ENCODE data around the gene EXOSC1. TPM values are rescaled to one million over a fixed set of nuclear protein-coding genes. Genes with fewer than 3 reads are reported as not detected.

Gene EXOSC1
- total RNA-seq, 2 experiments from 2014 or later, result 43.3 to 49.2 TPM

- ChIA-PET CTCF (no interaction called here), POLR2A (no interaction called here)
- TF ChIP-seq, protein P1, sequence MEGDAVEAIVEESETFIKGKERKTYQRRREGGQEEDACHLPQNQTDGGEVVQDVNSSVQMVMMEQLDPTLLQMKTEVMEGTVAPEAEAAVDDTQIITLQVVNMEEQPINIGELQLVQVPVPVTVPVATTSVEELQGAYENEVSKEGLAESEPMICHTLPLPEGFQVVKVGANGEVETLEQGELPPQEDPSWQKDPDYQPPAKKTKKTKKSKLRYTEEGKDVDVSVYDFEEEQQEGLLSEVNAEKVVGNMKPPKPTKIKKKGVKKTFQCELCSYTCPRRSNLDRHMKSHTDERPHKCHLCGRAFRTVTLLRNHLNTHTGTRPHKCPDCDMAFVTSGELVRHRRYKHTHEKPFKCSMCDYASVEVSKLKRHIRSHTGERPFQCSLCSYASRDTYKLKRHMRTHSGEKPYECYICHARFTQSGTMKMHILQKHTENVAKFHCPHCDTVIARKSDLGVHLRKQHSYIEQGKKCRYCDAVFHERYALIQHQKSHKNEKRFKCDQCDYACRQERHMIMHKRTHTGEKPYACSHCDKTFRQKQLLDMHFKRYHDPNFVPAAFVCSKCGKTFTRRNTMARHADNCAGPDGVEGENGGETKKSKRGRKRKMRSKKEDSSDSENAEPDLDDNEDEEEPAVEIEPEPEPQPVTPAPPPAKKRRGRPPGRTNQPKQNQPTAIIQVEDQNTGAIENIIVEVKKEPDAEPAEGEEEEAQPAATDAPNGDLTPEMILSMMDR (IDR thresholded peaks at IDR 0.05), result no peak
- no peak overlapping the region for H3K4me3 Mint-ChIP-seq
- no peaks in the 10 kb centered on the region for H3K27me3 Mint-ChIP-seq
- DNase-seq (no peak), ATAC-seq (no peak)
- intact Hi-C loops (cut with micrococcal nuclease), result no loop called here
- no peak overlapping the region for H3K27ac Mint-ChIP-seq
- H3K36me3 Mint-ChIP-seq (ENCODE audit: low read depth), result peaks cover 38% of the 10 kb centered on the region
- H3K4me1 Mint-ChIP-seq (ENCODE audit: low read depth), result peaks cover 4% of the 10 kb centered on the region
- no peaks in the 10 kb centered on the region for H3K9me3 Mint-ChIP-seq
These were observed 52.7 kb downstream of the EXOSC1 start for GRCh38 chr10:97393034-97393573.

DNA sequence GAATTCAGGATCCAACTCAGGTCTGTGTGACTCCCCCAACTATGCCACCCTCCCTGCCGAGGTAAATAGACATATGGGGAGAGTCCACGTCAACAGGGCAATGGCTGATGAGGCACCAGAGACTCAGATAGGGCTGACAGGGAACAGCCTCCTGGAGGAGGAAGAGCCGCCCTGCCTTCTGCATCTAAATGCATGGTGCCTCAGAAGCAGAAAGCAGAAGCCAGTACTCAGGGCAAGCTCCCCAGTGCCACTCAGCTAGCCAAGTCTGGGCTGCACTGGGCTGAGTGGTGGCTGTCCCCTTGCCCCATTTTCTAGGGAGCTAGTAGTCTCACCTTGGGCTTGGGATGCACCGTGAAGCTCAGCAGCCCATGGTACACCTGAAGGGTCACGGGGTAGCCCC is 55.7 kb downstream of the EXOSC1 start:
- ChIA-PET POLR2A (no interaction called here), CTCF (no interaction called here)
- Mint-ChIP-seq H3K4me1 (ENCODE audit: low read depth) (peaks cover 4% of the 10 kb centered on the region), H3K36me3 (ENCODE audit: low read depth) (peaks cover 33% of the 10 kb centered on the region), H3K27me3 (no peaks in the 10 kb centered on the region), H3K27ac (no peak overlapping the region), H3K9me3 (no peaks in the 10 kb centered on the region), H3K4me3 (no peak overlapping the region)
- TF ChIP-seq, protein P1 (IDR thresholded peaks at IDR 0.05), result no peak
- DNase-seq, result no peak
- ATAC-seq, result no peak
- intact Hi-C loops (cut with micrococcal nuclease), result no loop called here

DNA sequence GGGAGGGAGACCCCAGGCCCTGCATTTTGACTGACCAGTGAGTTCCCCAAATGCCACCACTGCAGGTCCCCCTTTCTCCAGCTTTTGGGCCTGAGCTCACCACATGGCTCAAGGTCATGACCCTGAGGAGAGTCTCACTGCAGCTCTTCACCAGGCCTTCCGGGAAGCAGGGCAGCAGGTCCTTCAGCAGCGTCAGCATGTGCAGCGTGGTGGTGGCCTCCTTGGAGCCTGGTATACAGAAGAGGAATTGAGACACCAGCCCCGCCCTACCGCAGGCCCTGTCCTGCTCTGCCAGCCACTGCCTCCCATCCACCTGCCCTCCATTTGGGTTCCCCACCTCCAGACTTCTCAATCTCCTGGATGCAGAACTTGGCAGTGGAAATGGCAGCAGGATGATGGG is 57.7 kb downstream of the EXOSC1 start:
- Mint-ChIP-seq H3K27ac (no peak overlapping the region), H3K4me1 (ENCODE audit: low read depth) (peaks cover 2% of the 10 kb centered on the region), H3K4me3 (no peak overlapping the region), H3K36me3 (ENCODE audit: low read depth) (peaks cover 26% of the 10 kb centered on the region), H3K27me3 (no peaks in the 10 kb centered on the region), H3K9me3 (no peaks in the 10 kb centered on the region)
- DNase-seq, result no peak
- ChIA-PET CTCF (interaction anchor here (1.1 kb wide), 1 partner anchor 94 kb away, joined by 3 read pairs; no protein-coding TSS in a partner anchor), POLR2A (interaction anchor here (1.8 kb wide), 1 partner anchor 12 kb away, joined by 7 read pairs; no protein-coding TSS in a partner anchor)
- ATAC-seq, result no peak
- intact Hi-C loops (cut with micrococcal nuclease), result no loop called here
- TF ChIP-seq, protein P1 (IDR thresholded peaks at IDR 0.05), result no peak

Other genes starting within 250 kb of the EXOSC1 start
- 10 to 100 TPM; 42.3 to 53.2 TPM for gene ARHGAP19, start 153.4 kb downstream of the EXOSC1 start, total RNA-seq
- 1 to 10 TPM; 3.0 to 3.2 TPM for gene FRAT1, start 126.7 kb downstream of the EXOSC1 start, total RNA-seq
- 1 to 10 TPM; 5.6 to 6.4 TPM for gene FRAT2, start 111.3 kb downstream of the EXOSC1 start, total RNA-seq
- gene RRP12, start 44.7 kb downstream of the EXOSC1 start, total RNA-seq, result 10 to 100 TPM; 50.3 to 51.0 TPM
- 1,000 to 10,000 TPM; 1,193 to 1,205 TPM for gene PGAM1, start 19.8 kb downstream of the EXOSC1 start, total RNA-seq
- gene ZDHHC16, start 169 bp upstream of the EXOSC1 start, total RNA-seq, result 10 to 100 TPM; 23.8 to 25.2 TPM
- 100 to 1,000 TPM; 107 to 108 TPM for gene MMS19, start 52.4 kb upstream of the EXOSC1 start, total RNA-seq
- gene UBTD1, start 52.9 kb upstream of the EXOSC1 start, total RNA-seq, result 1 to 10 TPM; 1.6 to 2.1 TPM
- not detected for gene ANKRD2, start 126.8 kb upstream of the EXOSC1 start, total RNA-seq
- gene HOGA1, start 138.4 kb upstream of the EXOSC1 start, total RNA-seq, result not detected
- not detected for gene C10orf62, start 143.7 kb upstream of the EXOSC1 start, total RNA-seq
- gene MORN4, start 187.5 kb upstream of the EXOSC1 start, total RNA-seq, result 1 to 10 TPM; 3.2 to 3.9 TPM
- 1 to 10 TPM; 8.4 to 8.5 TPM for gene PI4K2A, start 194.7 kb upstream of the EXOSC1 start, total RNA-seq
- 1 to 10 TPM; 2.5 to 3.0 TPM for gene AVPI1, start 241.2 kb upstream of the EXOSC1 start, total RNA-seq